Measurements from ENCODE around the gene CDRT4.

CDRT4 gene

DNA sequence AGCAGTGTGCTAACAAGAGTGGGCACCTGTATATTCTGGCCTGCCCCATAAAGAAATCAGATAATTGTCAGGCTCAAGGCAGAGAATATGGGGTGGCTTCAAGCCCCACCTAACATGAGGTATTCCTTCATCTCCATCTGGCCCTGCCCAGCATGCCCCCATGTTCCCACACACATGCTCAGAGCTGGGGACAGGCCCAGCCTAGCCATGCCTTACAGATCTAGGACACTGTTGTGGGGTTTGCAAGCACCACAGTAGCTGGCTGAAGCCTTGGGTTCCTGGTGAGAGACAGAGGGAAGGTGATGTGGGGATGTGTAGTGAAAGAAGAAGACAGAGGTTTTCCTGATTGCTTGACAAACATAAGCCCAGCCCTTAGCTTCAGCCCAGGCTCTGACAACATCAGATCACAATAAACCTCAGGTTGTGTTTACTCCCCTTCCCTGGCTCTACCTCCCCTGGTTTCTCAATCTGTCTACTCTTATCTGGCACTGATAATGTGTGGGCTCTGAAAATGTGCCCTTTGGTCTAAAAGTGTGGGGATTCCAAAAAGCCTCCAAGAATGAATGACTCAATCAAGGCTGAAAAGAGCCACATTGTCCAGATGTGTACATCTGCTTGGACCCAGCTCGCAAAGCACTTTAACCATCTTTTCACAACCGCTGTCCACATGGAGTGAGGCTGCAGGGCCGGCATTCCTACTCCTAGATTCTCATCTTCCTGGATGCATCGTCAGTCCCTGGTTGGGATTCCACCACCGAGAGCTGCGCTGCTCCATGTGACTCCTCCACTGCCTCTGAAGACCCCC is 34.4 kb downstream of the CDRT4 start:
- Mint-ChIP-seq H3K4me3 (no peak overlapping the region), H3K36me3 (ENCODE audit: low read depth) (peaks cover 40% of the 10 kb centered on the region), H3K27me3 (ENCODE audit: low read depth, poor library complexity) (peaks cover 3% of the 10 kb centered on the region), H3K4me1 (peaks cover 10% of the 10 kb centered on the region), H3K27ac (no peak overlapping the region), H3K9me3 (no peaks in the 10 kb centered on the region)
- TF ChIP-seq, protein P1, sequence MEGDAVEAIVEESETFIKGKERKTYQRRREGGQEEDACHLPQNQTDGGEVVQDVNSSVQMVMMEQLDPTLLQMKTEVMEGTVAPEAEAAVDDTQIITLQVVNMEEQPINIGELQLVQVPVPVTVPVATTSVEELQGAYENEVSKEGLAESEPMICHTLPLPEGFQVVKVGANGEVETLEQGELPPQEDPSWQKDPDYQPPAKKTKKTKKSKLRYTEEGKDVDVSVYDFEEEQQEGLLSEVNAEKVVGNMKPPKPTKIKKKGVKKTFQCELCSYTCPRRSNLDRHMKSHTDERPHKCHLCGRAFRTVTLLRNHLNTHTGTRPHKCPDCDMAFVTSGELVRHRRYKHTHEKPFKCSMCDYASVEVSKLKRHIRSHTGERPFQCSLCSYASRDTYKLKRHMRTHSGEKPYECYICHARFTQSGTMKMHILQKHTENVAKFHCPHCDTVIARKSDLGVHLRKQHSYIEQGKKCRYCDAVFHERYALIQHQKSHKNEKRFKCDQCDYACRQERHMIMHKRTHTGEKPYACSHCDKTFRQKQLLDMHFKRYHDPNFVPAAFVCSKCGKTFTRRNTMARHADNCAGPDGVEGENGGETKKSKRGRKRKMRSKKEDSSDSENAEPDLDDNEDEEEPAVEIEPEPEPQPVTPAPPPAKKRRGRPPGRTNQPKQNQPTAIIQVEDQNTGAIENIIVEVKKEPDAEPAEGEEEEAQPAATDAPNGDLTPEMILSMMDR (IDR thresholded peaks at IDR 0.05): no peak
- DNase-seq: no peak

DNA sequence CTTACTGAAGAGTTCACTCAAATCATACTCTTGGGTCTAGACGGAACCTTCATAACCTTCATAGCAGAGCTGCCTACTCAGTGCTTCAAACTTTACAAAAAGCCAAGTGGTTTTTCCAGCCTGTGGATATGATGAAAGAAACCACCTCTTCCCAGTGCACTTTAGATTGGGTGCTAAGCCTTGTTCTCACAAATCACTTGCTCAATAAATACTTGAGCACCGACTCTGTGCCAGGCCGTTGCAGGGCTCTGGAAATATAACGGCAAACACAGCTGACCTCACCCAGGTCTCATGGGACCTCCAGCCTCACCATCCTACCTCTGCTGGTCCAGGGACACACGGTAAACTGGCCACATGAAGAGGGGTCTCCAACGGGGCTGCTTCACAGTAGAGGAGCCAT is 35.7 kb downstream of the CDRT4 start:
- peaks cover 10% of the 10 kb centered on the region for H3K4me1 Mint-ChIP-seq
- H3K27me3 Mint-ChIP-seq (ENCODE audit: low read depth, poor library complexity): peaks cover 3% of the 10 kb centered on the region
- H3K4me3 Mint-ChIP-seq: no peak overlapping the region
- peaks cover 28% of the 10 kb centered on the region for H3K36me3 Mint-ChIP-seq (ENCODE audit: low read depth)
- no peak for DNase-seq
- TF ChIP-seq, protein P1 (IDR thresholded peaks at IDR 0.05): no peak
- H3K9me3 Mint-ChIP-seq: no peaks in the 10 kb centered on the region
- H3K27ac Mint-ChIP-seq: no peak overlapping the region

DNA sequence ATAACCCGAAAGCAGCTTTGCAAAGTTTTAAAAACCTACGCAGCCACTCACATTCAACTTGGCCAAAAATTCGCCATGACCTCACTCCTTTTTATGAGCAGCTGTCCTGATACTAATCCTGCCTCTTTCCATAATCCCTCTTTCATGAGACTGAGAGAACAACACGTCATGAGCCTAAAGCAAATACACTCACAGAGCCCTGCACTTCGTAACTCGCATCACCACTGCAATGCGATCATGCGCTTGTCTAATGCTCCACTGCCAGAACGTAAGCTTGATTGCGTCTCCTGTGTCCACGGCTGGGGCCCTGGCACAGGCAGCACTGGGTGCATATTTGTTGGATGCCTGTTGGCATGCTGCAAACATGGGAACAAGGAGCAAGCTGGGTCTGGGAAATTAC is 36.2 kb downstream of the CDRT4 start:
- peaks cover 22% of the 10 kb centered on the region for H3K36me3 Mint-ChIP-seq (ENCODE audit: low read depth)
- peaks cover 3% of the 10 kb centered on the region for H3K27me3 Mint-ChIP-seq (ENCODE audit: low read depth, poor library complexity)
- H3K27ac Mint-ChIP-seq: no peak overlapping the region
- no peak overlapping the region for H3K4me3 Mint-ChIP-seq
- DNase-seq: no peak
- H3K9me3 Mint-ChIP-seq: no peaks in the 10 kb centered on the region
- TF ChIP-seq, protein P1 (IDR thresholded peaks at IDR 0.05): no peak
- H3K4me1 Mint-ChIP-seq: peaks cover 10% of the 10 kb centered on the region

DNA sequence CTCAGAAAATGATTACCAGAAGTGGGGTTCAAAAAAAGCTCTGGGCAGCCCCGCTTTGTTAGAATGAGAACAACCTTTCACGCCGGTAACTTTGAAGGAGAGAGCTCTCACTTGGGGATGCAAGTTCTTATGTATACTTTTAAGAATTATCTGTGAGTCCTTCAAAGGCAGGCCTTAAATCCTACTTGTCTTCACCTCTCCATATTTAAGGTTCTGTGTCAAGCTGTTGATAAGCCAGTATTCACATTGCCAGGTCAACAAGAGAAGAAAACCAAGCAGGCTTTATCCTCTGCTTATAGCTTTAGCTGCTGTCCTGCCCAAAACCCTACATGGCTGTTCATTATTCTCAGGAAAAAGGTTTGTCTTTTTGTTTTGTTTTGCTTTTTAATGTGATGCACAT is 42.9 kb downstream of the CDRT4 start:
- Mint-ChIP-seq H3K36me3 (ENCODE audit: low read depth) (peaks cover 6% of the 10 kb centered on the region), H3K27me3 (ENCODE audit: low read depth, poor library complexity) (peaks cover 16% of the 10 kb centered on the region), H3K27ac (no peak overlapping the region), H3K9me3 (peaks cover 6% of the 10 kb centered on the region), H3K4me3 (no peak overlapping the region), H3K4me1 (no peaks in the 10 kb centered on the region)
- no peak for DNase-seq
- TF ChIP-seq, protein P1 (IDR thresholded peaks at IDR 0.05): no peak

DNA sequence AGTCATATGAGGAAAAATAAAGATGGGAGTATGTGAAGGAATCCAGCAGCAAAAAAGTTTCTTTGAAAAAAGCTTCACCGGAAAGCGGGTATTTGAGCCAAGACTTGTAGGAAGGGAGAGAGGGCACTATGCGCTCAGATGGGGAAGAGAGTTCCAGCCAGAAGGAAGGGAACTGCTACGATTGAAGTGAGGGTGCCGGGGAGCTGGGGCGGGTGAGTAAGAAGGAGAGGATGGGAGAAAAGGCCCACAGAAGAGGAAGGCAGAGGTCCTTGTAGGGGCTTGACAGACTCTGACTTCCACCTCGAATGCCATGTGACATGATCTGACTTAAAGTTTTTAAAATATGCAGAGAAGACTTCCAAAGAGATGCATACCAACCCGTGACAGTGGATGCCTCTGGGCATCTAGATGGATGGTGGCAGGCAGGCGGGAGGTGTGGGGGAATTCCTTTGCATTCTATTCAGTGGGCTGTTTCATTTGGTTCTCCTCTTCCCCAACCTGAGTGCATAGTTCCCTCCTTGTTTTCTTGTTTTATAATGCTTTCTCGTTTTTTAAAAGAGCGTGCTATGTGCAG is 44.9 kb downstream of the CDRT4 start:
- Mint-ChIP-seq H3K4me1 (no peaks in the 10 kb centered on the region), H3K27ac (no peak overlapping the region), H3K9me3 (peaks cover 6% of the 10 kb centered on the region), H3K36me3 (ENCODE audit: low read depth) (no peaks in the 10 kb centered on the region), H3K27me3 (ENCODE audit: low read depth, poor library complexity) (peaks cover 20% of the 10 kb centered on the region), H3K4me3 (no peak overlapping the region)
- no peak for DNase-seq
- TF ChIP-seq, protein P1 (IDR thresholded peaks at IDR 0.05): no peak

DNA sequence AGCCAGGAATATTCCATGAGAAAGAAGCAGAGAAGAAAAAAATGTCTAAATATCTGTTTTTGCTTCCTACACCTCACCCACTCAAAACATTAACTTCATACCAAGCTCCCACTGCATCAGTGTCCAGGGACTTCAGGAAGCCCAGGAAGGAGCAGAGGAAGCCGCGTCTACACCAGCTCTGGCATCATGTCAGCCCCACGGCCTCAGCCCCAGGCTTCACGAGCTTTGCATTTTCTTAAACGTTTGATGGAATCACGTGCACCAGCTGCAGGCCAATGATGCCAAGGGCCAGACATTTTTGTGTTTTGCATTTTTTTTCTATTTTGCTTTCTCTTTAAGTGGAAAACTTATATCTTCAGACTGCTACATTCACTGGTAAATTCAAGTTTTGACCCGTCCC is 48.6 kb downstream of the CDRT4 start:
- TF ChIP-seq, protein P1 (IDR thresholded peaks at IDR 0.05): no peak
- Mint-ChIP-seq H3K4me3 (no peak overlapping the region), H3K36me3 (ENCODE audit: low read depth) (no peaks in the 10 kb centered on the region), H3K27ac (no peak overlapping the region), H3K9me3 (peaks cover 12% of the 10 kb centered on the region), H3K4me1 (peaks cover 15% of the 10 kb centered on the region), H3K27me3 (ENCODE audit: low read depth, poor library complexity) (peaks cover 24% of the 10 kb centered on the region)
- DNase-seq: no peak

Measured in nephron progenitor cell (in vitro differentiated cells).